ENCODE results near the gene COL24A1. TPM values are rescaled to one million over a fixed set of nuclear protein-coding genes. Genes with fewer than 3 reads are reported as not detected.
"Not testable (repeated sequence)": the region's sequence is repeated elsewhere in the genome, so short reads cannot be mapped to it uniquely, and the experiment has no call there.

The COL24A1 gene
- total RNA-seq, 2 experiments from 2014 or later, result not detected

GRCh38 chr1:85801520-85801919, 355.1 kb downstream of the COL24A1 start:
- CTCF ChIA-PET, result no interaction called here
- H3K27me3 Mint-ChIP-seq, result no peaks in the 10 kb centered on the region

GRCh38 chr1:85799737-85800136, 356.8 kb downstream of the COL24A1 start:
- no peaks in the 10 kb centered on the region for H3K4me1 Mint-ChIP-seq
- POLR2A ChIA-PET, result no interaction called here
- DNase-seq, result no peak
- no peaks in the 10 kb centered on the region for H3K36me3 Mint-ChIP-seq (ENCODE audit: low read depth)
- CTCF ChIA-PET, result no interaction called here
- no peaks in the 10 kb centered on the region for H3K27me3 Mint-ChIP-seq
- H3K9me3 Mint-ChIP-seq, result no peaks in the 10 kb centered on the region
- H3K4me3 Mint-ChIP-seq, result no peak overlapping the region
- no peak overlapping the region for H3K27ac Mint-ChIP-seq

More at GRCh38 chr1:85801520-85801919, 355.1 kb downstream of the COL24A1 start:
- Mint-ChIP-seq H3K4me3 (no peak overlapping the region), H3K9me3 (no peaks in the 10 kb centered on the region), H3K36me3 (ENCODE audit: low read depth) (no peaks in the 10 kb centered on the region), H3K27ac (no peak overlapping the region), H3K4me1 (no peaks in the 10 kb centered on the region)
- POLR2A ChIA-PET, result no interaction called here
- DNase-seq, result no peak

GRCh38 chr1:85798419-85798818, 358.2 kb downstream of the COL24A1 start:
- H3K36me3 Mint-ChIP-seq (ENCODE audit: low read depth), result no peaks in the 10 kb centered on the region
- no peak overlapping the region for H3K27ac Mint-ChIP-seq
- H3K27me3 Mint-ChIP-seq, result no peaks in the 10 kb centered on the region
- no peaks in the 10 kb centered on the region for H3K9me3 Mint-ChIP-seq
- POLR2A ChIA-PET, result no interaction called here
- no peak overlapping the region for H3K4me3 Mint-ChIP-seq
- DNase-seq, result no peak
- no peaks in the 10 kb centered on the region for H3K4me1 Mint-ChIP-seq
- CTCF ChIA-PET, result no interaction called here

GRCh38 chr1:85777021-85777420, 379.6 kb downstream of the COL24A1 start:
- POLR2A ChIA-PET; H3K27me3 Mint-ChIP-seq; H3K4me3 Mint-ChIP-seq; H3K27ac Mint-ChIP-seq; H3K9me3 Mint-ChIP-seq; H3K36me3 Mint-ChIP-seq (ENCODE audit: low read depth); DNase-seq; CTCF ChIA-PET; H3K4me1 Mint-ChIP-seq: not testable (repeated sequence)

- CTCF ChIA-PET, result no interaction called here
These were observed 393.8 kb downstream of the COL24A1 start for GRCh38 chr1:85762804-85763203.

GRCh38 chr1:85756864-85757263, 399.7 kb downstream of the COL24A1 start:
- Mint-ChIP-seq H3K36me3 (ENCODE audit: low read depth) (no peaks in the 10 kb centered on the region), H3K9me3 (no peaks in the 10 kb centered on the region), H3K4me1 (no peaks in the 10 kb centered on the region), H3K27ac (no peak overlapping the region), H3K27me3 (no peaks in the 10 kb centered on the region), H3K4me3 (no peak overlapping the region)
- ChIA-PET POLR2A (no interaction called here), CTCF (no interaction called here)
- no peak for DNase-seq

More at GRCh38 chr1:85762804-85763203, 393.8 kb downstream of the COL24A1 start:
- Mint-ChIP-seq H3K27me3 (no peaks in the 10 kb centered on the region), H3K27ac (no peak overlapping the region), H3K9me3 (no peaks in the 10 kb centered on the region), H3K36me3 (ENCODE audit: low read depth) (no peaks in the 10 kb centered on the region), H3K4me1 (no peaks in the 10 kb centered on the region), H3K4me3 (no peak overlapping the region)
- DNase-seq, result no peak
- POLR2A ChIA-PET, result no interaction called here

GRCh38 chr1:85748120-85748519, 408.5 kb downstream of the COL24A1 start:
- DNase-seq, result no peak
- H3K9me3 Mint-ChIP-seq, result no peaks in the 10 kb centered on the region
- no peaks in the 10 kb centered on the region for H3K4me1 Mint-ChIP-seq
- CTCF ChIA-PET, result no interaction called here
- H3K27ac Mint-ChIP-seq, result no peak overlapping the region
- H3K4me3 Mint-ChIP-seq, result no peak overlapping the region
- POLR2A ChIA-PET, result no interaction called here
- H3K36me3 Mint-ChIP-seq (ENCODE audit: low read depth), result no peaks in the 10 kb centered on the region
- H3K27me3 Mint-ChIP-seq, result peaks cover 2% of the 10 kb centered on the region

- CTCF ChIA-PET, result no interaction called here
- Mint-ChIP-seq H3K4me3 (no peak overlapping the region), H3K9me3 (no peaks in the 10 kb centered on the region), H3K36me3 (ENCODE audit: low read depth) (no peaks in the 10 kb centered on the region), H3K27ac (no peak overlapping the region), H3K4me1 (no peaks in the 10 kb centered on the region), H3K27me3 (peaks cover 2% of the 10 kb centered on the region)
- no peak for DNase-seq
- POLR2A ChIA-PET, result no interaction called here
These were observed 409.8 kb downstream of the COL24A1 start for GRCh38 chr1:85746777-85747176.

- Mint-ChIP-seq H3K27me3 (peaks cover 8% of the 10 kb centered on the region), H3K36me3 (ENCODE audit: low read depth) (no peaks in the 10 kb centered on the region), H3K4me3 (no peak overlapping the region), H3K4me1 (no peaks in the 10 kb centered on the region), H3K27ac (no peak overlapping the region), H3K9me3 (no peaks in the 10 kb centered on the region)
- ChIA-PET POLR2A (no interaction called here), CTCF (no interaction called here)
- DNase-seq, result no peak
These were observed 412.8 kb downstream of the COL24A1 start for GRCh38 chr1:85743814-85744213.

GRCh38 chr1:85734931-85735330, 421.6 kb downstream of the COL24A1 start:
- no peak for DNase-seq
- Mint-ChIP-seq H3K27me3 (peaks cover 6% of the 10 kb centered on the region), H3K9me3 (no peaks in the 10 kb centered on the region), H3K4me1 (no peaks in the 10 kb centered on the region), H3K4me3 (no peak overlapping the region), H3K27ac (no peak overlapping the region), H3K36me3 (ENCODE audit: low read depth) (no peaks in the 10 kb centered on the region)
- ChIA-PET POLR2A (no interaction called here), CTCF (no interaction called here)

- peaks cover 4% of the 10 kb centered on the region for H3K36me3 Mint-ChIP-seq (ENCODE audit: low read depth)
- ChIA-PET CTCF (interaction anchor here (1.0 kb wide), 1 partner anchor 10 kb away, joined by 4 read pairs; the partner anchor contains the start of gene ZNHIT6), POLR2A (no interaction called here)
- H3K27me3 Mint-ChIP-seq, result peaks cover 4% of the 10 kb centered on the region
- peaks cover 9% of the 10 kb centered on the region for H3K4me1 Mint-ChIP-seq
- no peak overlapping the region for H3K27ac Mint-ChIP-seq
- DNase-seq, result no peak
- H3K4me3 Mint-ChIP-seq, result no peak overlapping the region
- peaks cover 12% of the 10 kb centered on the region for H3K9me3 Mint-ChIP-seq
These were observed 437.8 kb downstream of the COL24A1 start for GRCh38 chr1:85718678-85719340.

- H3K4me3 Mint-ChIP-seq; H3K36me3 Mint-ChIP-seq (ENCODE audit: low read depth); H3K4me1 Mint-ChIP-seq; CTCF ChIA-PET; H3K27me3 Mint-ChIP-seq; DNase-seq; H3K27ac Mint-ChIP-seq; POLR2A ChIA-PET: not testable (repeated sequence)
- peaks cover 13% of the 10 kb centered on the region for H3K9me3 Mint-ChIP-seq
These were observed 442.0 kb downstream of the COL24A1 start for GRCh38 chr1:85714418-85715114.

GRCh38 chr1:85708829-85709227, 447.7 kb downstream of the COL24A1 start:
- POLR2A ChIA-PET, result interaction anchor here (1.0 to 1.3 kb wide), 3 partner anchors 10 to 995 kb away, joined by 3 to 4 read pairs (median 4); partner anchors contain the start of gene SH3GLB1
- peaks cover 20% of the 10 kb centered on the region for H3K36me3 Mint-ChIP-seq (ENCODE audit: low read depth)
- peaks cover 3% of the 10 kb centered on the region for H3K9me3 Mint-ChIP-seq
- no peak overlapping the region for H3K4me3 Mint-ChIP-seq
- CTCF ChIA-PET, result interaction anchor here (0.9 to 1.3 kb wide), 9 partner anchors 10 to 450 kb away, joined by 3 to 6 read pairs (median 3); partner anchors contain the start of genes BCL10 and C1orf52
- H3K27me3 Mint-ChIP-seq, result no peaks in the 10 kb centered on the region
- DNase-seq, result no peak
- H3K4me1 Mint-ChIP-seq, result peaks cover 16% of the 10 kb centered on the region
- H3K27ac Mint-ChIP-seq, result no peak overlapping the region

All from activated CD4-positive, alpha-beta memory T cell treated with anti-CD3 and anti-CD28 coated beads, Interleukin-2, amount 10 ng/mL, durations not matched to agents 7 days and 5 days (primary cell).